Activated naive CD4-positive, alpha-beta T cell treated with anti-CD3 and anti-CD28 coated beads for 36 hours (primary cell): ENCODE measurements around the gene SPTLC2. TPM values are rescaled to one million over a fixed set of nuclear protein-coding genes. Genes with fewer than 3 reads are reported as not detected.
A peak's percentile ranks its signal among the peaks of the same experiment; 100 is the strongest.
"Not testable (repeated sequence)": the region's sequence is repeated elsewhere in the genome, so short reads cannot be mapped to it uniquely, and the experiment has no call there.

Source experiments
- CTCF ChIA-PET: fragments of 350-600 bp; sonication (Branson Sonifier 250); formaldehyde crosslinking; loops from one replicate; lab custom pipeline; 2021; ENCODE audit warnings: antibody characterized with exemption; lab: Charles Lee
- DNase-seq: peaks from one replicate; pipeline ENCODE4 v3.0.0-alpha.2; 2020
- H3K27ac Mint-ChIP-seq: one replicate; pipeline ENCODE4 v1.8.0; 2021; ENCODE audit warnings: mild to moderate bottlenecking, mixed read lengths
- H3K27me3 Mint-ChIP-seq: one replicate; pipeline ENCODE4 v1.8.0; 2021; ENCODE audit warnings: low read depth, mixed read lengths
- H3K36me3 Mint-ChIP-seq: one replicate; pipeline ENCODE4 v1.8.0; 2021; ENCODE audit warnings: low read depth, mixed read lengths
- H3K4me1 Mint-ChIP-seq: one replicate; pipeline ENCODE4 v1.8.0; 2021; ENCODE audit warnings: low read depth, mixed read lengths
- H3K4me3 Mint-ChIP-seq: one replicate; pipeline ENCODE4 v1.8.0; 2021; ENCODE audit warnings: mild to moderate bottlenecking, moderate library complexity, mixed read lengths
- H3K9me3 Mint-ChIP-seq: one replicate; pipeline ENCODE4 v1.8.0; 2021; ENCODE audit warnings: mixed read lengths
- intact Hi-C: fragments of 100-400 bp; cut with micrococcal nuclease; formaldehyde crosslinking; loops from one replicate; pipeline ENCODE4 v1.15.1; 2023
- total RNA-seq, 2 experiments: library from RNA; stranded (reverse); gene quantifications; one replicate each; pipeline ENCODE4 v1.2.3, GENCODE V29; 2021

Gene SPTLC2
- total RNA-seq, 2 experiments from 2014 or later, result 16.1 to 18.1 TPM

DNA sequence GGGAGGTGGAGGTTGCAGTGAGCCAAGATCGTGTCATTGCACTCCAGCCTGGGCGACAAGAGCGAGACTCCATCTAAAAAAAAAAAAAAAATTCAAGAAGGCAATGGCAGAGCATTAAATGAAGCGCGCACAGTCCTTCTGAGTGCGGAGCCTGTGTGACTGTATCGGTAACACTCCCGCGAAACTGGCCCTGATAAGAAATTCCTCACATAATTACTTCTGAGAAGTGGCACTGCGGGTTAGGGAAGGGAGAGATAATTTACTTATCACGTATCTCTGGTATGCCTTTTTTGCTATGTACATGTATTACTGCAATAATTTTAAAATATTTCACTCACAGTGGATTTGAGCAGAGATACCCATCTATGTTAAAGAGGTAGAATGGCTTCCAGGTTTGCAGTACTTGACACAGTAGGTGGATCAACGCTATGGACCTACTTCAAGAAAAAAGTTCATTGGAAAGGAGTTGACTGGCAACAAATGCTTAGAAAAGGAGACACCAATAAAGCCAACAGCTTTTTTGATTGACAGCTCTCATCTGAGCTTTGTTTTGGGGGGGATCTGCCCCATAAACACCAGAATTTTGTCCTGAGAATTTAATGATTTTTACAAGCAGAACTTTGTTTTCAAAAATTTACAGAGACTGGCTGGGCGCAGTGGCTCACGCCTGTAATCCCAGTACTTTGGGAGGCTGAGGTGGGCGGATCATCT, 29.2 kb upstream of the SPTLC2 start:
- Mint-ChIP-seq H3K9me3 (peaks cover 1% of the 10 kb centered on the region), H3K27me3 (no peaks in the 10 kb centered on the region), H3K27ac (no peak overlapping the region), H3K4me3 (no peak overlapping the region), H3K36me3 (no peaks in the 10 kb centered on the region), H3K4me1 (peaks cover 17% of the 10 kb centered on the region)
- no peak for DNase-seq
- CTCF ChIA-PET, result no interaction called here
- intact Hi-C loops, result no loop called here

DNA sequence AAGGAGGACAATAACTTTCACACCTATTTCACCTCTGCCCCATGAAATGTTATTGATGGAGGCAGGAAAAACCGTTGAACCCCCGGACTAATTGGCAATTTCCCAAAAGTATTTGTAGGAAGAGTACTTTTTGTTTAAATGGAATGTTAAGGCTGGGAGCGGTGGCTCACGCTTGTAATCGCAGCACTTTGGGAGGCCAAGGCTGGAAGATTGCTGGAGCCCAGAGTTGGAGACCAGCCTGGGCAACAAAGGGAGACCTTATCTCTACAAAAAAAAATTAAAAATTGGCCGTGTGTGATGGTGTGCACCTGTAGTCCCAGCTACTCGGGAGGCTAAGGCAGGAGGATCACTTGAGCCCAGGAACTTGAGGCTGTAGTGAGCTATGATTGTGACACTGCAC, 26.0 kb upstream of the SPTLC2 start:
- H3K36me3 Mint-ChIP-seq, result no peaks in the 10 kb centered on the region
- H3K9me3 Mint-ChIP-seq, result peaks cover 5% of the 10 kb centered on the region
- CTCF ChIA-PET, result interaction anchor here (0.6 to 0.7 kb wide), 2 partner anchors 64 to 211 kb away, joined by 3 read pairs; no protein-coding TSS in a partner anchor
- DNase-seq, result no peak
- intact Hi-C loops, result loop anchor here (1.0 to 2.0 kb wide), 6 partner anchors 26 to 322 kb away; partner anchors contain the start of genes ADCK1, GSTZ1, POMT2 and SPTLC2
- H3K4me1 Mint-ChIP-seq, result peaks cover 17% of the 10 kb centered on the region
- no peaks in the 10 kb centered on the region for H3K27me3 Mint-ChIP-seq
- peak overlapping the region; percentile 84 for H3K27ac Mint-ChIP-seq
- H3K4me3 Mint-ChIP-seq, result peak overlapping the region; percentile 84

DNA sequence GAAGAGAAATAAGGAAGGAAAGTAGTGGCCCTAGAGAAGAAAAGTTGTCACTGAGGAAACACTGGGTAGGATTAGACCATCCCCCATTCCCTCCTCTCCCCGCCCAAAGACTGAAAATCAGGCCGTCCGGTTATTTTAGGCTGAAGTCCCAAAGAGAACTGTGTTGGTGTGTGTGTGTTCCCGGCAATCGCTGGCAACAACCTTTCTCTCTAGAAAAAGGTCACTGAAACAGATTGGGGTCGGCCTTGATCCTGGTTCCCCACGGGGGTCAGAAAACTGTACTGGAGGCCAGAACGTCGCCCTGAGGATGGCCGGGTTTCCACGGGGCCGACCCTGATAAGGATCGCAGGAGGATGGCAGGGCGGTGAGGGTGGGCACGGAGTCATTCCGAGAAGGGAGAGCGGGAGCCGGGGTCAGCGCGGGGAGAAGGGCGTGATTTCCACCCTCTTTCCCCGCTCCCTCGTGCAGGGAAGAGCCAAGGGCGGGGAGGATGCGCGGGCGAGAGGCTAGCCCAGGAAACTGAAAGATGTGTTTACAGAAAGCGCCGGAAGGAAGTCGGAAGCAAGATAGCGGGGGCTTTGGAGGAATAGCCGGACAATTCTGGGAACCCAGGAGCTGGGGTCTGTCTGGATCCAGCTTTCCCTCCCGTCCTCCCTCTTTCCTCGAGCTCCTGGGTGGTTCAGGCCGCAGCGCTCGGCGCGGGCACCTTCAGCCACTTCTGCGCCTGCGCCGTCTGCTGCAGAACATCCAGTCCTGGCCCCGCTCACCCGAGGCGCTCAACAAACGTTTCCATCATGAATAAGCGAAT, 25.3 kb upstream of the SPTLC2 start:
- peak; percentile 79 for DNase-seq
- Mint-ChIP-seq H3K9me3 (peaks cover 5% of the 10 kb centered on the region), H3K4me1 (peaks cover 17% of the 10 kb centered on the region), H3K27me3 (no peaks in the 10 kb centered on the region), H3K4me3 (peak overlapping the region; percentile 84), H3K36me3 (no peaks in the 10 kb centered on the region), H3K27ac (peak overlapping the region; percentile 84)
- CTCF ChIA-PET, result interaction anchor here (0.6 to 0.7 kb wide), 2 partner anchors 65 to 212 kb away, joined by 3 read pairs; no protein-coding TSS in a partner anchor
- intact Hi-C loops, result loop anchor here (1.0 to 2.0 kb wide), 6 partner anchors 25 to 321 kb away; partner anchors contain the start of genes ADCK1, GSTZ1, POMT2 and SPTLC2

DNA sequence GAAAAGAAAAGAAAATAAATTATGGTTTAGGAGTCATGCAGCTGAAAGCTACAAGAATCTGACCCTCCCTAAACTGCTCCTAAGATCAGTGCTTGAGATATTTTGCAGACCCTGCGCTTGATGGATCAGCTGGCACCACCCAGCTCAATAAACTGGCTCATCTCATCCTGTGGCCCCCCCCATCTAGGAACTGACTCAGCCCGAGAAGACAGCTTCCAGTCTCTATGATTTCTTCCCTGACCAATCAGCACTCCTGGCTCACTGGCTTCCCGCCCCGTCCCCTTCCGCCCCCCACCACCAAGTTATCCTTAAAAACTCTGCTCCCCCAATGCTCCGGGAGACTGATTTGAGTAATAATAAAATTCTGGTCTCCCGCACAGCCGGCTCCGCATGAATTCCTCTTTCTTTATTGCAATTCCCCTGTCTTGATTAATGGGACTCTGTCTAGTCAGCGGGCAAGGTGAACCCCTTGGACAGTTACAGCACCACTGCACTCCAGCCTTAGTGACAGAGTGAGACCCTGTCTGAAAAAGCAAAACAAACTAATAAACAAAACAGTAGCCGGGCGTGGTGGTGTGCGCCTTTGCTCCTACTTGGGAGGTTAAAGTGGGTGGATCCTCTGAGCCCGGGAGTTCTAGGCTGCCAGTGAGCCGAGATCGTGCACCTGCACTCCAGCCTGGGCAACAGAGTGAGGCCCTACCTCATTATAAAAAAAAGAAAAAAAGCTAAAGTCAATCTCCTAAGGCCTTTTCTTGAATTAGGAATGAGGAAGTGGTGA, 24.5 kb upstream of the SPTLC2 start:
- CTCF ChIA-PET, result no interaction called here
- H3K9me3 Mint-ChIP-seq, result peaks cover 4% of the 10 kb centered on the region
- H3K4me1 Mint-ChIP-seq, result peaks cover 17% of the 10 kb centered on the region
- peak overlapping the region; percentile 84 for H3K4me3 Mint-ChIP-seq
- H3K36me3 Mint-ChIP-seq, result no peaks in the 10 kb centered on the region
- DNase-seq, result peak; percentile 18
- no peaks in the 10 kb centered on the region for H3K27me3 Mint-ChIP-seq
- H3K27ac Mint-ChIP-seq, result peak overlapping the region; percentile 84
- intact Hi-C loops, result no loop called here

DNA sequence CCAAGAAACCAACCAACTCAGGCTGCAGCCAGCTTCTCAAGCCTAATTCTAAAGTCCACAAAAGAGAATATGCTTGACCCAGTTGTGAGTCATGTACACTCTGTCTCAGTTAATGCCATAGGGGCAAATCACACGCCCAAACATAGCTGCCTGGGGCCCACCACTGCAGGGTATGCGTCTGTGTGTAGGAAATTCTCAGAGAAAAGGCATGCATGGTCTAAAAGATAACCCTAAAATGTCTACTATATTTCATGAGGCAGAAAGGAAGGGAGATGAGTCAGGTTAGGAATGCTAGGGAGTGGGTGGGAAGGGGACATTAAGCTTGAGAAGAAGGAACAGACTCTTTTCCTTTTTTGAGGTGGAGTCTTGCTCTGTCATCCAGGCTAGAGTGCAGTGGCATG, 22.3 kb upstream of the SPTLC2 start:
- no peaks in the 10 kb centered on the region for H3K36me3 Mint-ChIP-seq
- no peak overlapping the region for H3K4me3 Mint-ChIP-seq
- H3K9me3 Mint-ChIP-seq, result peaks cover 7% of the 10 kb centered on the region
- peaks cover 17% of the 10 kb centered on the region for H3K4me1 Mint-ChIP-seq
- H3K27ac Mint-ChIP-seq, result no peak overlapping the region
- H3K27me3 Mint-ChIP-seq, result no peaks in the 10 kb centered on the region
- DNase-seq, result no peak
- intact Hi-C loops, result no loop called here
- CTCF ChIA-PET, result interaction anchor here (0.6 to 1.2 kb wide), 2 partner anchors 24 to 31 kb away, joined by 3 to 4 read pairs; no protein-coding TSS in a partner anchor

DNA sequence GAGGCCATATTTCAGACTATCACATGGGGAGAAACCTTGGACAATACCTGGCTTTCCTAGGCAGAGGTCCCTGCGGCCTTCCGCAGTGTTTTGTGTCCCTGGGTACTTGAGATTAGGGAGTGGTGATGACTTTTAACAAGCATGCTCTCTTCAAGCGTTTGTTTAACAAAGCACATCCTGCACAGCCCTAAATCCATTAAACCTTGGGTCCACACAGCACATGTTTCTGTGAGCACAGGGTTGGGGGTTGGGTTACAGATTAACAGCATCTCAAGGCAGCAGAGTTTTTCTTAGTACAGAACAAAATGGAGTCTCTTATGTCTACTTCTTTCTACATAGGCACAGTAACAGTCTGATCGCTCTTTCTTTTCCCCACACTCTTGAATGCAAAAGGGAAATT, 19.4 kb upstream of the SPTLC2 start:
- H3K27me3 Mint-ChIP-seq, intact Hi-C loops, H3K4me1 Mint-ChIP-seq, H3K9me3 Mint-ChIP-seq, H3K36me3 Mint-ChIP-seq, DNase-seq, CTCF ChIA-PET, H3K4me3 Mint-ChIP-seq, H3K27ac Mint-ChIP-seq: not testable (repeated sequence)

DNA sequence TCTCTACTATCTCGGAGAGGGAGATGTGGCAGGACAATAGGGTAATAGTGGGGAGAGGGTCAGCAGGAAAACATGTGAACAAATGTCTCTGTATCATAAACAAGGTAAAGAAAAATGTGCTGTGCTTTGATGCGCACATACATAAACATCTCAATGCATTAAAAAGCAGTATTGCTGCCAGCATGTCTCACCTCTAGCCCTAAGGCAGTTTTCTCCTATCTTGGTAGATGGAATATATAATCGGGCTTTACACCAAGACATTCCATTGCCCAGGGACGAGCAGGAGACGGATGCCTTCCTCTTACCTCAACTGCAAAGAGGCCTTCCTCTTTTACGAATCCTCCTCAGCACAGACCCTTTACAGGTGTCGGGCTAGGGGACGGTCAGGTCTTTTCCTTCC, 19.0 kb upstream of the SPTLC2 start:
- H3K27me3 Mint-ChIP-seq, H3K36me3 Mint-ChIP-seq, H3K4me1 Mint-ChIP-seq, H3K4me3 Mint-ChIP-seq, H3K9me3 Mint-ChIP-seq, intact Hi-C loops, CTCF ChIA-PET, H3K27ac Mint-ChIP-seq, DNase-seq: not testable (repeated sequence)

DNA sequence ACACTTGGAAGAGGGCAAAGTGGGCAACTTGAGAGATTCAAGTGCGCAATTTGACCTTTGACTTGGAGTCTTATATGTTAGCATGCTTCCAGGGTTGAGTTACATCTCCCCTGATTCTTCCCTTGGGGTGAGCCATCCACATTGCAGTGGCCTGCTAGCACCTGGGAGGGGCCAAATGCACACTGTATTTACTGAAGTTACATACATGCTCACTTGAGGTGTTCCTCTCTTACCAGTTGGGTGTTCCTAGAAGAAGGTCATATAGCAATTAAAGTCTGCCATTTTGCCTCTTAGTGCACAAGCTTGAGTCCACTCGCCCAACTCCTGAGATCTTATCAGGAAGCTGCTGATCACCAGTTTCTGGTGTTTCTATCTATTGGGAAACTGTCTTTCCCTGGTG, 13.7 kb upstream of the SPTLC2 start:
- Mint-ChIP-seq H3K27ac (no peak overlapping the region), H3K9me3 (peaks cover 6% of the 10 kb centered on the region), H3K36me3 (no peaks in the 10 kb centered on the region), H3K4me1 (peaks cover 3% of the 10 kb centered on the region), H3K27me3 (no peaks in the 10 kb centered on the region), H3K4me3 (no peak overlapping the region)
- intact Hi-C loops, result no loop called here
- CTCF ChIA-PET, result no interaction called here
- no peak for DNase-seq

DNA sequence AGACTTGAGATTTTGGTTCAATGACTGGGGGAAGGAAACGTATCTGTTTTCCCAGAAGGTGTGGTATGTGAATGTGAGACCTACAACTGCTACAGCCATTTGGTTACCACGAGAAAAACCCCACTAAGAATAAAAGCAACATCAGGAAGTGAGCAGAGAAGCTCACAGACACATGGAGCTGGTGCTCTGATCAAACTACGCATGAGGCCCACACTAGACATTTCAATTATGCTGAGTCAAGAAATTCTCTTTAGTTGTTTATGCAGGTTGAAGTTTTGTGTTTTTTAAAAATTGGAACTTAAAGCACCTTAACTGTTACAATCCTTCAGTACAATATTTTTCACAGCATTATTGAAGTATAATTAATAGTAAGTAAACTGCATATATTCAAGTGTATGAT, 8.9 kb upstream of the SPTLC2 start:
- DNase-seq, result no peak

DNA sequence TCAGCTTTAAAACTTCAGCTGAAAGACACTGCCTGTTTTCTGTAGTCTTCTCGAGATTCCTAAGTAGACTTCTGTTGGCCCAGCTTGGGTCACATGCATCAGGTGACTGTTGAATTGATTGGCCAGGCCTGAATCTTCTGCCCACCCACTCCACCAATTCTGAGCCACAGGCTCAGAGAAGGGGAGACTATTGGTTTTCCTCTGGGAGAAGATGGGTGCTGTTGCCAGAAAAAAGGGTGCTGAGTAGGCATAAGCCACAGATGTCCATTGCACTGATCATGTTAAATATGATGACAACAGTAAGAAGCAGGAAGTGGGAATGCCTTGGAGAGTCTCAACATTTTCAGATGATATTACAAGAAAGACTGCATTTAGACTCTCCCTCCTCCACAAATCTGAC, 6.8 kb upstream of the SPTLC2 start:
- H3K4me3 Mint-ChIP-seq, result no peak overlapping the region
- intact Hi-C loops, result no loop called here
- CTCF ChIA-PET, result interaction anchor here (0.7 kb wide), 1 partner anchor 164 kb away, joined by 3 read pairs; no protein-coding TSS in a partner anchor
- peaks cover 4% of the 10 kb centered on the region for H3K4me1 Mint-ChIP-seq
- no peaks in the 10 kb centered on the region for H3K27me3 Mint-ChIP-seq
- DNase-seq, result no peak
- no peaks in the 10 kb centered on the region for H3K36me3 Mint-ChIP-seq
- H3K27ac Mint-ChIP-seq, result no peak overlapping the region
- H3K9me3 Mint-ChIP-seq, result no peaks in the 10 kb centered on the region

More for the DNA sequence above, 8.9 kb upstream of the SPTLC2 start:
- no peaks in the 10 kb centered on the region for H3K27me3 Mint-ChIP-seq
- H3K27ac Mint-ChIP-seq, result no peak overlapping the region
- CTCF ChIA-PET, result no interaction called here
- H3K4me1 Mint-ChIP-seq, result peaks cover 4% of the 10 kb centered on the region
- H3K36me3 Mint-ChIP-seq, result no peaks in the 10 kb centered on the region
- no peak overlapping the region for H3K4me3 Mint-ChIP-seq
- H3K9me3 Mint-ChIP-seq, result peaks cover 4% of the 10 kb centered on the region
- intact Hi-C loops, result no loop called here

DNA sequence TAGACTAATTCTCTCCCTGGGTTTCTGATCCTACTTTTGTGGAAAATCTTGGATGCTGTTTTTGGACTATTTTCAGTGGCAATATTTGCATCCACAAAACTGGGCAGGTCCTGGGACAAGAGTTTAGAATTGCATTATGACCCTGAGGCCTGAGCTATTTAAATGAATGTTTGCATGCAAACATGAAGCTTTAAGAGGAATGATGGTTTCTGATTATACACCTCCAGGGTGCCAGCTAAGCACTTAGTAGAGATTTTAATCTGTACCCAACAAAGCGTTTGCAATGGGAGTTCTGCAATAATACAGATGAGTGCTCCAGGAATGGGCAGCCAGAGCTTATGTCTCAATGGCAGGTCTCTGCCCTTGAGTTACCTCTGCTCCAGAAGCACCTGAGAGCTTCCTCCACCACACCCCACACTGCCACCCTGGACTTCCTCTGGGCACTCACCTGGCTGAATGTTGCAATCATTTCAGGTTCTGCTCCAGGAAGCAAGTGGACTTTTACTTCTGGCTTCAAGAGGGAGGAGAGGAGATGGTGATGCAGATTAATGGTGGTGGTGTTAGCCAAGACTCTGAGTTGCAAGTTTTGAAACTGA, 6.0 kb upstream of the SPTLC2 start:
- intact Hi-C loops, result no loop called here
- CTCF ChIA-PET, result interaction anchor here (0.7 kb wide), 1 partner anchor 164 kb away, joined by 3 read pairs; no protein-coding TSS in a partner anchor
- Mint-ChIP-seq H3K36me3 (no peaks in the 10 kb centered on the region), H3K4me3 (no peak overlapping the region), H3K9me3 (no peaks in the 10 kb centered on the region), H3K4me1 (peaks cover 4% of the 10 kb centered on the region), H3K27ac (no peak overlapping the region), H3K27me3 (no peaks in the 10 kb centered on the region)
- no peak for DNase-seq
